Liver (tissue), 9 donors: ENCODE data around the gene IDH3B. TPM values are rescaled to one million over a fixed set of nuclear protein-coding genes. Genes with fewer than 3 reads are reported as not detected.

Source experiments
- DNase-seq: peaks from one replicate; pipeline ENCODE4 v3.0.0-alpha.2; 2017; ENCODE audit warnings: low spot score
- H3K27ac ChIP-seq, 2 donors: one replicate each; pipeline ENCODE4 v1.7.0; 2013; ENCODE audit warnings: inconsistent platforms in 2 of 2, low read length in 2 of 2, control low read depth in 1 of 2, low read depth in 1 of 2, mild to moderate bottlenecking in 1 of 2
- H3K27me3 ChIP-seq, 4 donors: one replicate each; pipeline versions ENCODE4 v1.6.1 to v1.7.0; 2013; ENCODE audit warnings: low read length in 3 of 4, inconsistent platforms in 1 of 4, mild to moderate bottlenecking in 1 of 4, moderate library complexity in 1 of 4; ENCODE audit not compliant: control insufficient read depth in 4 of 4, insufficient read depth in 4 of 4
- H3K36me3 ChIP-seq, 4 donors: one replicate each; pipeline versions ENCODE4 v1.6.1 to v1.7.0; 2013; ENCODE audit warnings: low read length in 3 of 4, mild to moderate bottlenecking in 3 of 4, low read depth in 1 of 4, moderate library complexity in 1 of 4; ENCODE audit not compliant: control insufficient read depth in 4 of 4, insufficient read depth in 3 of 4
- H3K4me1 ChIP-seq, 4 donors: one replicate each; pipeline versions ENCODE4 v1.6.1 to v1.7.0; 2013; ENCODE audit warnings: low read length in 3 of 4, mild to moderate bottlenecking in 3 of 4, moderate library complexity in 1 of 4; ENCODE audit not compliant: control insufficient read depth in 4 of 4, insufficient read depth in 4 of 4
- H3K4me3 ChIP-seq, 3 donors: one replicate each; pipeline versions ENCODE4 v1.6.1 to v1.7.0; 2013; ENCODE audit warnings: low read length in 3 of 3, control low read depth in 1 of 3, low read depth in 1 of 3, mild to moderate bottlenecking in 1 of 3
- H3K9ac ChIP-seq, 2 donors: one replicate each; pipeline ENCODE4 v1.7.0; 2013; ENCODE audit warnings: low read length in 2 of 2, mild to moderate bottlenecking in 2 of 2, moderate library complexity in 2 of 2, control low read depth in 1 of 2, low read depth in 1 of 2
- H3K9me3 ChIP-seq, 4 donors: one replicate each; pipeline versions ENCODE4 v1.6.1 to v1.7.0; 2013; ENCODE audit warnings: low read length in 3 of 4; ENCODE audit not compliant: control insufficient read depth in 4 of 4
- ATF3 ChIP-seq: IDR thresholded peaks from 2 replicates; pipeline ENCODE4 v1.6.1; 2016; ENCODE audit warnings: antibody characterized with exemption
- CTCF ChIP-seq: fragments of 150-350 bp; IDR thresholded peaks from 2 replicates; pipeline ENCODE4 v1.5.1; 2017; ENCODE audit warnings: improper control_type of control experiment, low read depth, low read length; ENCODE audit not compliant: missing input control
- EGR1 ChIP-seq, 2 donors: IDR thresholded peaks; 2 replicates each; pipeline ENCODE4 v1.6.1; 2016 to 2018; ENCODE audit warnings: antibody characterized with exemption in 2 of 2, low read depth in 2 of 2
- FOXA1 ChIP-seq: IDR thresholded peaks from 2 replicates; pipeline ENCODE4 v1.6.1; 2016; ENCODE audit warnings: antibody characterized with exemption
- FOXA2 ChIP-seq: IDR thresholded peaks from 2 replicates; pipeline ENCODE4 v1.6.1; 2016; ENCODE audit warnings: antibody characterized with exemption
- GABPA ChIP-seq, 2 donors: IDR thresholded peaks in 1 of 2; conservative IDR thresholded peaks in 1 of 2; 2 replicates each; pipeline ENCODE4 v1.6.1; 2016; ENCODE audit warnings: antibody characterized with exemption in 2 of 2, mild to moderate bottlenecking in 1 of 2, moderate library complexity in 1 of 2
- HNF4A ChIP-seq, 2 donors: conservative IDR thresholded peaks; 2 replicates each; pipeline ENCODE4 v1.6.1; 2016; ENCODE audit warnings: antibody characterized with exemption in 2 of 2, mild to moderate bottlenecking in 2 of 2
- HNF4G ChIP-seq: IDR thresholded peaks from 2 replicates; pipeline ENCODE4 v1.6.1; 2016; ENCODE audit warnings: antibody characterized with exemption
- JUND ChIP-seq, 2 donors: IDR thresholded peaks; 2 replicates each; pipeline ENCODE4 v1.6.1; 2016; ENCODE audit warnings: antibody characterized with exemption in 2 of 2
- MAX ChIP-seq: IDR thresholded peaks from 2 replicates; pipeline ENCODE4 v1.6.1; 2016; ENCODE audit warnings: antibody characterized with exemption
- NR2F2 ChIP-seq: IDR thresholded peaks from 2 replicates; pipeline ENCODE4 v1.6.1; 2016; ENCODE audit warnings: antibody characterized with exemption
- RAD21 ChIP-seq, 2 donors: IDR thresholded peaks; 2 replicates each; pipeline ENCODE4 v1.6.1; 2016; ENCODE audit warnings: antibody characterized with exemption in 2 of 2, mild to moderate bottlenecking in 2 of 2
- RXRA ChIP-seq, 2 donors: IDR thresholded peaks; 2 replicates each; pipeline ENCODE4 v1.6.1; 2017 to 2018; ENCODE audit warnings: antibody characterized with exemption in 2 of 2, mild to moderate bottlenecking in 1 of 2
- SP1 ChIP-seq: IDR thresholded peaks from 2 replicates; pipeline ENCODE4 v1.6.1; 2018; ENCODE audit warnings: antibody characterized with exemption, mild to moderate bottlenecking
- TAF1 ChIP-seq: conservative IDR thresholded peaks from 2 replicates; pipeline ENCODE4 v1.6.1; 2016; ENCODE audit warnings: antibody characterized with exemption, mild to moderate bottlenecking
- YY1 ChIP-seq: IDR thresholded peaks from 2 replicates; pipeline ENCODE4 v1.6.1; 2016; ENCODE audit warnings: antibody characterized with exemption, mild to moderate bottlenecking
- ZBTB33 ChIP-seq: IDR thresholded peaks from 2 replicates; pipeline ENCODE4 v1.6.1; 2016; ENCODE audit warnings: antibody characterized with exemption
- WGBS: extraction: QIAGEN DNeasy Blood & Tissue Kit; methylation state at CpG from one replicate; pipeline ENCODE4 v1.1.7; 2013; 5-methylcytosine and 5-hydroxymethylcytosine counted together
- polyA plus RNA-seq, 2 donors: library from polyadenylated mRNA; stranded (reverse) in 1 of 2; unstranded in 1 of 2; fragments of 200-250 nt in 1 of 2; fragments of >200 nt in 1 of 2; fragmentation: Nextera tagmentation in 1 of 2; extraction: Ambion mirVana in 1 of 2; gene quantifications; one replicate each; pipeline versions ENCODE4 v1.2.1 to v1.2.3, GENCODE V29; 2013 to 2015
- total RNA-seq, 2 donors: library from RNA; depleted of rRNA; stranded (reverse); fragments of >200 nt; gene quantifications; one replicate each; pipeline ENCODE4 v1.2.3, GENCODE V29; 2014
- donor health status: healthy.
- donor health status: healthy.
- donor health status: healthy.
- donor health status: healthy.
- donor health status: healthy.

Gene IDH3B
- total and polyA plus RNA-seq, 4 donors, result 34.3 to 68.6 (median 52.7) TPM

- no peak for TF ChIP-seq YY1
- no peak for TF ChIP-seq ZBTB33
- TF ChIP-seq RAD21 (IDR thresholded peaks at IDR 0.05), result no peak
- TF ChIP-seq HNF4A (conservative IDR thresholded peaks at IDR 0.05), result no peak
These were observed 46.8 kb downstream of the IDH3B start (continued) for GRCh38 chr20:2617099-2617714.

GRCh38 chr20:2616634-2617033 lies 47.4 kb downstream of the IDH3B start:
- 76% methylated on average over 9 of the region's 9 CpGs for WGBS
- Histone ChIP-seq H3K27me3 (no peaks in the 10 kb centered on the region), H3K4me3 (no peak overlapping the region), H3K27ac (no peak overlapping the region), H3K9ac (no peak overlapping the region), H3K4me1 (no peaks in the 10 kb centered on the region), H3K36me3 (no peaks in the 10 kb centered on the region), H3K9me3 (no peaks in the 10 kb centered on the region)
- no peak for TF ChIP-seq YY1
- TF ChIP-seq FOXA1, result no peak
- TF ChIP-seq JUND (IDR thresholded peaks at IDR 0.05), result no peak
- no peak for TF ChIP-seq ZBTB33
- no peak for TF ChIP-seq SP1
- TF ChIP-seq FOXA2, result no peak
- TF ChIP-seq HNF4A (conservative IDR thresholded peaks at IDR 0.05), result no peak
- TF ChIP-seq EGR1 (IDR thresholded peaks at IDR 0.05; ENCODE audit: low read depth in 2 of 2), result no peak
- TF ChIP-seq CTCF, result no peak
- TF ChIP-seq RXRA (IDR thresholded peaks at IDR 0.05), result no peak
- no peak for TF ChIP-seq TAF1
- DNase-seq, result no peak

GRCh38 chr20:2612073-2612472 lies 51.9 kb downstream of the IDH3B start:
- no peak overlapping the region for H3K27ac ChIP-seq
- 85% methylated on average over 3 of the region's 3 CpGs for WGBS

More at GRCh38 chr20:2612073-2612472, 51.9 kb downstream of the IDH3B start:
- H3K9me3 ChIP-seq, result peaks cover 0 to 3% (median 3%) of the 10 kb centered on the region in 4 donors
- H3K27me3 ChIP-seq, result no peaks in the 10 kb centered on the region
- no peaks in the 10 kb centered on the region for H3K36me3 ChIP-seq
- no peak overlapping the region for H3K4me3 ChIP-seq
- TF ChIP-seq ZBTB33 (no peak), JUND (IDR thresholded peaks at IDR 0.05) (no peak), RXRA (IDR thresholded peaks at IDR 0.05) (no peak), HNF4A (conservative IDR thresholded peaks at IDR 0.05) (no peak), NR2F2 (no peak), MAX (no peak), FOXA1 (no peak), FOXA2 (no peak), ATF3 (no peak), GABPA (IDR thresholded peaks at IDR 0.05 in 1 of 2, conservative IDR thresholded peaks at IDR 0.05 in 1 of 2) (no peak), HNF4G (no peak), RAD21 (IDR thresholded peaks at IDR 0.05) (no peak), YY1 (no peak), CTCF (no peak), EGR1 (IDR thresholded peaks at IDR 0.05; ENCODE audit: low read depth in 2 of 2) (no peak)
- no peak for DNase-seq
- H3K4me1 ChIP-seq, result no peaks in the 10 kb centered on the region
- no peak overlapping the region for H3K9ac ChIP-seq
